Astrocyte of the cerebellum (primary cell): Measurements from ENCODE around the gene HEATR9.

Source experiments
- DNase-seq: peaks from one replicate; pipeline ENCODE4 v3.0.0-alpha.2; 2011; ENCODE audit warnings: low read depth
- H3K4me3 ChIP-seq: 2 replicates; pipeline ENCODE4 v1.5.1; 2011; ENCODE audit warnings: mild to moderate bottlenecking, low read depth, low read length, moderate library complexity
- CTCF ChIP-seq: IDR thresholded peaks from 2 replicates; pipeline ENCODE4 v1.5.1; 2012; ENCODE audit warnings: low read length, low read depth, moderate library complexity, mild to moderate bottlenecking; ENCODE audit errors: missing control alignments
- in situ Hi-C: cut with HindIII; loops from 2 replicates; pipeline ENCODE4 v1.10.0; 2017; ENCODE audit warnings: low sequenced_read_pairs

The HEATR9 gene

GRCh38 chr17:35875072-35875799 lies 6.5 kb upstream of the HEATR9 start:
- in situ Hi-C loops, result no loop called here
- TF ChIP-seq CTCF, result no peak
- no peak overlapping the region for H3K4me3 ChIP-seq
- no peak for DNase-seq

- in situ Hi-C loops, result no loop called here
- DNase-seq, result no peak
- no peak for TF ChIP-seq CTCF
- no peak overlapping the region for H3K4me3 ChIP-seq
These were observed 3.7 kb upstream of the HEATR9 start for GRCh38 chr17:35872196-35872980.

- no peak overlapping the region for H3K4me3 ChIP-seq
- no peak for TF ChIP-seq CTCF
- in situ Hi-C loops, result no loop called here
- DNase-seq, result no peak
These were observed 2.5 kb upstream of the HEATR9 start for GRCh38 chr17:35870906-35871819.

GRCh38 chr17:35867574-35867973 lies 1.1 kb downstream of the HEATR9 start:
- DNase-seq, result no peak
- H3K4me3 ChIP-seq, result no peak overlapping the region
- TF ChIP-seq CTCF, result no peak
- in situ Hi-C loops, result no loop called here

- DNase-seq, result no peak
These were observed 2.2 kb downstream of the HEATR9 start for GRCh38 chr17:35866341-35866950.

More at GRCh38 chr17:35866341-35866950, 2.2 kb downstream of the HEATR9 start:
- in situ Hi-C loops, result no loop called here
- TF ChIP-seq CTCF, result no peak
- H3K4me3 ChIP-seq, result no peak overlapping the region
